Measurements from ENCODE around the gene CACNA1F. TPM values are rescaled to one million over a fixed set of nuclear protein-coding genes. Genes with fewer than 3 reads are reported as not detected.

CACNA1F gene
- total and polyA plus RNA-seq, 9 of the 15 experiments (the other 6 are each of a cell fraction or from before 2014, with no cell fraction given) = under 0.01 to 0.41 (median 0.03) TPM; not detected in 3

- H3K9me3 ChIP-seq (replicated peaks; ENCODE audit: control insufficient read depth, insufficient read depth, low read depth, low read length) = no peaks in the 10 kb centered on the region
- H3K4me1 ChIP-seq (replicated peaks in 1 of 2; ENCODE audit: control insufficient read depth in 2 of 2, insufficient read depth in 2 of 2, low read length in 2 of 2) = peaks cover 29 to 57% of the 10 kb centered on the region in 2 experiments; a peak in 4 of 5 replicates
- ATAC-seq (no peak), DNase-seq (ENCODE audit: extremely low read depth in 1 of 4, low spot score in 3 of 4) (no peak), FAIRE-seq (no peak)
- H3K9ac ChIP-seq (ENCODE audit: insufficient read depth in 1 of 2, low read depth in 2 of 2, low read length in 2 of 2) = peak overlapping the region in 1 of 2 experiments; percentile 36; a peak in 2 of 4 replicates
- no peak overlapping the region; the same call in 2 of the 3 replicates for H3K27ac ChIP-seq (ENCODE audit: extremely low read depth, low read depth, low read length)
- 91% methylated on average over 5 of the region's 10 CpGs for WGBS (ENCODE audit: insufficient coverage, low coverage, missing lambda C conversion rate)
- no peaks in the 10 kb centered on the region for H3K9me1 ChIP-seq (ENCODE audit: control insufficient read depth, insufficient read depth, low read length)
- TF ChIP-seq ZNF12 (CRISPR knock-in tag; IDR thresholded peaks at IDR 0.05) = no peak
- TF ChIP-seq NCOA2 (IDR thresholded peaks at IDR 0.05; ENCODE audit: partially characterized antibody in 2 of 2) = no peak
- TF ChIP-seq TCF7 (IDR thresholded peaks at IDR 0.05; ENCODE audit: borderline replicate concordance) = no peak
- no peak for TF ChIP-seq ARID3A (IDR thresholded peaks at IDR 0.05; ENCODE audit: borderline replicate concordance, low read depth, low read length)
- intact Hi-C loops (cut with micrococcal nuclease) = no loop called here
- in situ Hi-C loops (cut with MboI) = no loop called here
- peaks cover 53% of the 10 kb centered on the region; the same call in 2 of the 3 replicates for H3K36me3 ChIP-seq (ENCODE audit: control insufficient read depth, insufficient read depth, low read length)
- no peaks in the 10 kb centered on the region; the same call in 2 of the 3 replicates for H3K79me2 ChIP-seq (ENCODE audit: control insufficient read depth, insufficient read depth, low read length)
- H3K4me3 ChIP-seq = no peak overlapping the region
- ChIA-PET POLR2A (no interaction called here), CTCF (ENCODE audit: low intra/inter-chr PET ratio) (no interaction called here)
- no peaks in the 10 kb centered on the region for H3K27me3 ChIP-seq (ENCODE audit: control insufficient read depth in 2 of 2, insufficient read depth in 2 of 2, low read length in 2 of 2)
- H4K20me1 ChIP-seq (replicated peaks; ENCODE audit: control insufficient read depth, insufficient read depth, low read length) = no peaks in the 10 kb centered on the region
- H2AFZ ChIP-seq (ENCODE audit: low read depth, low read length) = no peak overlapping the region
- H3K4me2 ChIP-seq (ENCODE audit: insufficient read depth, low read length) = no peak overlapping the region
- no TSS peak for BruUV-seq (replicated peaks)
Observed at GRCh38 chrX:49246541-49246940, 13.4 kb upstream of the CACNA1F start.
